H1 (cell line): Measurements from ENCODE around the gene WDR1. TPM values are rescaled to one million over a fixed set of nuclear protein-coding genes. Genes with fewer than 3 reads are reported as not detected.

ENCODE experiments used
- CTCF ChIA-PET: fragments of 300-600 bp; sonication (Branson Sonifier 250); formaldehyde crosslinking; loops from one replicate; lab custom pipeline; 2021; ENCODE audit not compliant: partially characterized antibody; lab: Charles Lee
- POLR2A ChIA-PET: fragments of 300-600 bp; sonication (Branson Sonifier 250); formaldehyde crosslinking; loops from one replicate; lab custom pipeline; 2021; ENCODE audit warnings: inconsistent platforms; ENCODE audit not compliant: partially characterized antibody; lab: Charles Lee
- DNase-seq, 2 experiments: peaks; one replicate each; pipeline versions ENCODE4 v3.0.0 to v3.0.0-alpha.2; 2010 to 2022; ENCODE audit warnings: low spot score in 2 of 2, low read depth in 1 of 2, mixed read lengths in 1 of 2
- FAIRE-seq: peaks from 2 replicates; lab custom pipeline; 2011; peaks lifted over from hg19 to GRCh38; lab: Jason Lieb, UNC
- H2AFZ ChIP-seq: 2 replicates; pipeline ENCODE4 v1.8.1; 2012; ENCODE audit warnings: low read length, inconsistent platforms
- H2AK5ac ChIP-seq: 2 replicates; pipeline ENCODE4 v1.6.1; 2013; ENCODE audit warnings: low read depth, low read length
- H2BK120ac ChIP-seq: replicated peaks from 2 replicates; pipeline ENCODE3; 2013; ENCODE audit warnings: low read depth, low read length, inconsistent platforms
- H2BK12ac ChIP-seq: 2 replicates; pipeline ENCODE4 v1.6.1; 2013; ENCODE audit warnings: low read depth, low read length
- H2BK15ac ChIP-seq: 2 replicates; pipeline ENCODE4 v1.6.1; 2013; ENCODE audit warnings: low read length
- H2BK20ac ChIP-seq: 2 replicates; pipeline ENCODE4 v1.6.1; 2013; ENCODE audit warnings: low read length
- H2BK5ac ChIP-seq: 2 replicates; pipeline ENCODE4 v1.6.1; 2013; ENCODE audit warnings: low read depth, low read length
- H3K14ac ChIP-seq: 2 replicates; pipeline ENCODE4 v1.6.1; 2013; ENCODE audit warnings: inconsistent platforms; ENCODE audit not compliant: insufficient read length
- H3K18ac ChIP-seq: 2 replicates; pipeline ENCODE4 v1.6.1; 2013; ENCODE audit warnings: low read length; ENCODE audit errors: extremely low read depth
- H3K23ac ChIP-seq: 2 replicates; pipeline ENCODE4 v1.6.1; 2013; ENCODE audit warnings: inconsistent platforms; ENCODE audit not compliant: insufficient read length
- H3K23me2 ChIP-seq: 2 replicates; pipeline ENCODE4 v1.6.1; 2013; ENCODE audit warnings: low read depth, low read length
- H3K27ac ChIP-seq: 2 replicates; pipeline ENCODE4 v1.6.1; 2011; ENCODE audit warnings: low read depth, low read length, inconsistent platforms
- H3K27me3 ChIP-seq, 4 experiments: replicated peaks in 1 of 4; 1 replicate in 1 of 4; 2 replicates in 3 of 4; pipeline versions ENCODE4 v1.6.1 to v1.8.1; 2011 to 2013; ENCODE audit warnings: low read length in 3 of 4, mild to moderate bottlenecking in 3 of 4, inconsistent platforms in 2 of 4, mixed read lengths in 2 of 4, moderate library complexity in 1 of 4; ENCODE audit not compliant: control insufficient read depth in 3 of 4, insufficient read depth in 3 of 4; ENCODE audit errors: extremely low read depth in 1 of 4
- H3K36me3 ChIP-seq, 4 experiments: 2 replicates each; pipeline versions ENCODE4 v1.6.1 to v1.8.1; 2011 to 2013; ENCODE audit warnings: mild to moderate bottlenecking in 4 of 4, low read length in 3 of 4, moderate library complexity in 2 of 4, control low read depth in 1 of 4, inconsistent platforms in 1 of 4; ENCODE audit not compliant: insufficient read depth in 4 of 4, control insufficient read depth in 2 of 4
- H3K4ac ChIP-seq: replicated peaks from 2 replicates; pipeline ENCODE3; 2013; ENCODE audit warnings: low read length, low read depth, mixed read lengths, inconsistent platforms; ENCODE audit not compliant: insufficient read length
- H3K4me1 ChIP-seq, 4 experiments: replicated peaks in 1 of 4; 1 replicate in 1 of 4; 2 replicates in 3 of 4; pipeline versions ENCODE4 v1.6.1 to v1.8.1; 2011 to 2013; ENCODE audit warnings: low read length in 3 of 4, inconsistent platforms in 2 of 4, mixed read lengths in 1 of 4; ENCODE audit not compliant: insufficient read depth in 4 of 4, control insufficient read depth in 3 of 4
- H3K4me2 ChIP-seq, 2 experiments: 2 replicates each; pipeline versions ENCODE4 v1.6.1 to v1.8.1; 2011 to 2013; ENCODE audit warnings: low read depth in 2 of 2, low read length in 2 of 2, control low read depth in 1 of 2, inconsistent platforms in 1 of 2, mild to moderate bottlenecking in 1 of 2; ENCODE audit not compliant: insufficient read depth in 1 of 2
- H3K4me3 ChIP-seq, 4 experiments: fragments of 200-600, 300-600 bp in 1 of 4; sonication (generic), shearing (Covaris generic), sonication (Bioruptor Twin) in 1 of 4; 2 replicates each; pipeline versions ENCODE4 v1.5.1 to v1.8.1; 2011 to 2016; ENCODE audit warnings: low read length in 4 of 4, low read depth in 3 of 4, control low read depth in 2 of 4, inconsistent platforms in 2 of 4, mild to moderate bottlenecking in 2 of 4, mixed read lengths in 1 of 4, moderate library complexity in 1 of 4; ENCODE audit not compliant: insufficient read depth in 2 of 4; ENCODE audit errors: extremely low read depth in 1 of 4
- H3K56ac ChIP-seq: replicated peaks from 2 replicates; pipeline ENCODE3; 2013; ENCODE audit warnings: low read depth, mild to moderate bottlenecking, mixed read lengths, low read length, inconsistent platforms; ENCODE audit not compliant: insufficient read length
- H3K79me1 ChIP-seq: 2 replicates; pipeline ENCODE4 v1.6.1; 2013; ENCODE audit warnings: low read depth, low read length, control low read depth
- H3K79me2 ChIP-seq, 2 experiments: 2 replicates each; pipeline versions ENCODE4 v1.6.1 to v1.8.1; 2012 to 2013; ENCODE audit warnings: low read length in 2 of 2, mild to moderate bottlenecking in 2 of 2, inconsistent platforms in 1 of 2; ENCODE audit not compliant: insufficient read depth in 2 of 2, control insufficient read depth in 1 of 2
- H3K9ac ChIP-seq, 4 experiments: replicated peaks in 1 of 4; 1 replicate in 1 of 4; 2 replicates in 3 of 4; pipeline versions ENCODE4 v1.6.1 to v1.8.1; 2011 to 2013; ENCODE audit warnings: low read depth in 3 of 4, low read length in 3 of 4, control low read depth in 2 of 4, mild to moderate bottlenecking in 2 of 4, moderate library complexity in 2 of 4, inconsistent platforms in 1 of 4; ENCODE audit errors: extremely low read depth in 1 of 4
- H3K9me3 ChIP-seq, 2 experiments: 2 replicates each; pipeline versions ENCODE4 v1.6.1 to v1.8.1; 2012 to 2013; ENCODE audit warnings: mild to moderate bottlenecking in 2 of 2, moderate library complexity in 2 of 2, control low read depth in 1 of 2, inconsistent platforms in 1 of 2, low read depth in 1 of 2, low read length in 1 of 2, mixed read lengths in 1 of 2; ENCODE audit not compliant: insufficient read depth in 2 of 2
- H4K20me1 ChIP-seq, 2 experiments: replicated peaks in 1 of 2; 2 replicates each; pipeline versions ENCODE3 to v1.8.1; 2011 to 2013; ENCODE audit warnings: inconsistent platforms in 2 of 2, low read length in 2 of 2, mild to moderate bottlenecking in 1 of 2; ENCODE audit not compliant: insufficient read depth in 2 of 2, control insufficient read depth in 1 of 2
- H4K5ac ChIP-seq: 2 replicates; pipeline ENCODE4 v1.6.1; 2013; ENCODE audit warnings: low read length, low read depth, mixed read lengths, inconsistent platforms; ENCODE audit not compliant: insufficient read length
- H4K8ac ChIP-seq: 2 replicates; pipeline ENCODE4 v1.8.0; 2013; ENCODE audit warnings: mild to moderate bottlenecking, moderate library complexity, low read length, inconsistent platforms; ENCODE audit not compliant: insufficient read depth; ENCODE audit errors: extremely low read depth
- H4K91ac ChIP-seq: replicated peaks from 2 replicates; pipeline ENCODE3; 2013; ENCODE audit warnings: low read length, mixed read lengths, inconsistent platforms; ENCODE audit not compliant: insufficient read length
- CBX5 ChIP-seq: fragments of 300-800, 300-1000 bp; sonication (generic); IDR thresholded peaks from 2 replicates; pipeline ENCODE4 v1.7.1; 2016; ENCODE audit warnings: antibody characterized with exemption, low read length, low read depth
- CREB1 ChIP-seq: IDR thresholded peaks from 2 replicates; pipeline ENCODE4 v1.6.1; 2012; ENCODE audit warnings: inconsistent platforms
- FOSL1 ChIP-seq: IDR thresholded peaks from 2 replicates; pipeline ENCODE4 v1.6.1; 2011; ENCODE audit warnings: mild to moderate bottlenecking, low read depth, low read length, moderate library complexity; ENCODE audit not compliant: insufficient read depth
- JUN ChIP-seq: IDR thresholded peaks from 2 replicates; pipeline ENCODE4 v1.6.1; 2011; ENCODE audit warnings: low read depth, mild to moderate bottlenecking, improper control_type of control experiment, low read length
- JUND ChIP-seq: IDR thresholded peaks from 2 replicates; pipeline ENCODE4 v1.6.1; 2011; ENCODE audit warnings: mild to moderate bottlenecking, improper control_type of control experiment, low read length
- RAD21 ChIP-seq, 2 experiments: IDR thresholded peaks in 1 of 2; conservative IDR thresholded peaks in 1 of 2; 2 replicates each; pipeline ENCODE4 v1.6.1; 2011; ENCODE audit warnings: low read depth in 2 of 2, low read length in 2 of 2, improper control_type of control experiment in 1 of 2, inconsistent platforms in 1 of 2, mild to moderate bottlenecking in 1 of 2, moderate library complexity in 1 of 2
- RXRA ChIP-seq: IDR thresholded peaks from 2 replicates; pipeline ENCODE4 v1.6.1; 2011; ENCODE audit warnings: low read depth, mild to moderate bottlenecking, low read length, moderate library complexity; ENCODE audit not compliant: insufficient read depth
- SAP30 ChIP-seq: fragments of 300-600 bp; sonication (generic); IDR thresholded peaks from 2 replicates; pipeline ENCODE4 v1.7.1; 2012; ENCODE audit warnings: low read length, moderate library complexity, mild to moderate bottlenecking, inconsistent platforms; ENCODE audit not compliant: insufficient read depth, insufficient replicate concordance
- SIX5 ChIP-seq: IDR thresholded peaks from 2 replicates; pipeline ENCODE4 v1.6.1; 2011; ENCODE audit warnings: mild to moderate bottlenecking, low read depth, low read length
- TBP ChIP-seq: IDR thresholded peaks from 2 replicates; pipeline ENCODE4 v1.6.1; 2011; ENCODE audit warnings: low read depth, low read length, improper control_type of control experiment
- TCF12 ChIP-seq: IDR thresholded peaks from 2 replicates; pipeline ENCODE4 v1.6.1; 2011; ENCODE audit warnings: low read depth, mild to moderate bottlenecking, low read length
- ZNF274 ChIP-seq: IDR thresholded peaks from 2 replicates; pipeline ENCODE4 v1.7.0; 2012; ENCODE audit warnings: low read length, borderline replicate concordance; ENCODE audit errors: extremely low read depth
- WGBS, 2 experiments: shearing (Covaris generic) in 1 of 2; methylation state at CpG; one replicate each; pipeline versions ENCODE4 v1.1.6 to v1.1.7; 2013 to 2015; ENCODE audit warnings: low lambda C conversion rate in 2 of 2, mixed read lengths in 2 of 2, inconsistent platforms in 1 of 2, low coverage in 1 of 2, missing lambda C conversion rate in 1 of 2; ENCODE audit not compliant: insufficient replicate concordance in 2 of 2, insufficient coverage in 1 of 2, insufficient read length in 1 of 2; ENCODE audit errors: extremely low coverage in 1 of 2, missing lambda C conversion rate in 1 of 2; 5-methylcytosine and 5-hydroxymethylcytosine counted together
- polyA plus RNA-seq, 7 experiments: library from polyadenylated mRNA; depleted of rRNA in 3 of 7; stranded (reverse) in 5 of 7; unstranded in 2 of 7; fragments of >200 nt in 5 of 7; fragments of 200-250 nt in 2 of 7; gene quantifications; 1 replicate in 5 of 7; 2 replicates in 1 of 7; 4 replicates in 1 of 7; pipeline versions ENCODE4 v1.2.1 to v1.2.3, GENCODE V29; 2011 to 2013; ENCODE audit warnings: missing spikeins in 2 of 7, mixed read lengths in 2 of 7
- total RNA-seq: library from RNA; stranded (reverse); fragmentation: NEBNext Ultra II Directional; extraction: Animal tissue kit (Norgen Biotek cat#: 25700); gene quantifications from 2 replicates; pipeline ENCODE4 v1.2.1, GENCODE V29; 2021

WDR1 gene
- total and polyA plus RNA-seq, 2 of the 8 experiments (the other 6 are each of a cell fraction or from before 2014, with no cell fraction given) = 315 to 377 TPM

- H4K20me1 ChIP-seq = peaks cover 0 to 1% of the 10 kb centered on the region in 2 experiments
- no peak overlapping the region for H3K4ac ChIP-seq
- no peak overlapping the region for H3K27ac ChIP-seq
- H2BK15ac ChIP-seq = no peak overlapping the region
- no peaks in the 10 kb centered on the region; a peak in 3 of 7 replicates for H3K27me3 ChIP-seq
- no peak overlapping the region for H2AK5ac ChIP-seq
- no peak for FAIRE-seq
- H3K4me3 ChIP-seq = no peak overlapping the region
- no peaks in the 10 kb centered on the region for H3K36me3 ChIP-seq
- H3K23me2 ChIP-seq = no peaks in the 10 kb centered on the region
- no peak overlapping the region for H3K4me2 ChIP-seq
- no peaks in the 10 kb centered on the region for H3K79me2 ChIP-seq
- no peak overlapping the region for H4K5ac ChIP-seq
- no peak overlapping the region for H2BK12ac ChIP-seq
- no peak overlapping the region for H4K8ac ChIP-seq
- no peak overlapping the region for H3K56ac ChIP-seq
- POLR2A ChIA-PET = interaction anchor here (1.2 kb wide), 1 partner anchor 43 kb away, joined by 4 read pairs; no protein-coding TSS in a partner anchor
- H2BK20ac ChIP-seq = no peak overlapping the region
- H3K79me1 ChIP-seq = no peaks in the 10 kb centered on the region
- H2BK5ac ChIP-seq = no peak overlapping the region
- no peak for DNase-seq
- no peak overlapping the region for H2BK120ac ChIP-seq
- no peak overlapping the region for H2AFZ ChIP-seq
- no peak overlapping the region for H3K23ac ChIP-seq
- no peak overlapping the region for H3K9ac ChIP-seq
- CTCF ChIA-PET = interaction anchor here (0.6 to 13.2 kb wide), 24 partner anchors 12 to 427 kb away, joined by 3 to 264 read pairs (median 4); no protein-coding TSS in a partner anchor
- WGBS, 2 experiments = 60% methylated on average over 3 of the region's 3 CpGs; no CpG with 5 or more reads in 1 of the 2 experiments
- H3K9me3 ChIP-seq = no peaks in the 10 kb centered on the region
- H3K14ac ChIP-seq = no peak overlapping the region
- H3K18ac ChIP-seq = no peak overlapping the region
- no peak overlapping the region for H4K91ac ChIP-seq
- peaks cover 0 to 5% (median 0%) of the 10 kb centered on the region in 4 experiments; a peak in 1 of 7 replicates for H3K4me1 ChIP-seq
- TF ChIP-seq ZNF274 (no peak), RXRA (no peak), TCF12 (no peak), JUN (no peak), CREB1 (no peak), RAD21 (IDR thresholded peaks at IDR 0.05 in 1 of 2, conservative IDR thresholded peaks at IDR 0.05 in 1 of 2; ENCODE audit: low read depth in 2 of 2, low read length in 2 of 2) (no peak), SIX5 (no peak), SAP30 (no peak), FOSL1 (no peak), TBP (no peak), JUND (no peak), CBX5 (no peak)
Measured at GRCh38 chr4:10161146-10161545, 44.5 kb upstream of the WDR1 start.
